ENCODE results near the gene DYNLT1. TPM values are rescaled to one million over a fixed set of nuclear protein-coding genes. Genes with fewer than 3 reads are reported as not detected.
A peak's percentile ranks its signal among the peaks of the same experiment; 100 is the strongest.
"Not testable (repeated sequence)": the region's sequence is repeated elsewhere in the genome, so short reads cannot be mapped to it uniquely, and the experiment has no call there.

Gene DYNLT1
- 35.0 TPM for total RNA-seq

- peak; percentile 81 to 87 (median 82) for DNase-seq (ENCODE audit: low read depth in 2 of 3, low spot score in 2 of 3)
These were observed at the start of gene DYNLT1 for GRCh38 chr6:158644231-158645063. TSS of gene DYNLT1 (minus strand) at chr6:158644743. CDS start at chr6:158644708, 35 bp downstream.

GRCh38 chr6:158688860-158689259 lies 44.3 kb upstream of the DYNLT1 start:
- no peak for DNase-seq (ENCODE audit: low read depth in 2 of 3, low spot score in 2 of 3)

- DNase-seq (ENCODE audit: low read depth in 2 of 3, low spot score in 2 of 3), result no peak
These were observed 43.0 kb upstream of the DYNLT1 start for GRCh38 chr6:158687506-158687905.

GRCh38 chr6:158686791-158687381 lies 42.3 kb upstream of the DYNLT1 start:
- DNase-seq (ENCODE audit: low read depth in 2 of 3, low spot score in 2 of 3), result peak; percentile 48 to 95 (median 89)

- DNase-seq (ENCODE audit: low read depth in 2 of 3, low spot score in 2 of 3), result no peak
These were observed 41.8 kb upstream of the DYNLT1 start for GRCh38 chr6:158686311-158686710.

GRCh38 chr6:158684745-158685324 lies 40.3 kb upstream of the DYNLT1 start:
- no peak for DNase-seq (ENCODE audit: low read depth in 2 of 3, low spot score in 2 of 3)

GRCh38 chr6:158684311-158684710 lies 39.8 kb upstream of the DYNLT1 start:
- no peak for DNase-seq (ENCODE audit: low read depth in 2 of 3, low spot score in 2 of 3)

- no peak for DNase-seq (ENCODE audit: low read depth in 2 of 3, low spot score in 2 of 3)
These were observed 35.9 kb upstream of the DYNLT1 start for GRCh38 chr6:158680481-158680880.

- DNase-seq (ENCODE audit: low read depth in 2 of 3, low spot score in 2 of 3), result no peak
These were observed 35.5 kb upstream of the DYNLT1 start for GRCh38 chr6:158680015-158680414.

GRCh38 chr6:158677906-158678578 lies 33.5 kb upstream of the DYNLT1 start:
- DNase-seq (ENCODE audit: low read depth in 2 of 3, low spot score in 2 of 3), result no peak

- not testable (repeated sequence) for DNase-seq (ENCODE audit: low read depth in 2 of 3, low spot score in 2 of 3)
These were observed 32.6 kb upstream of the DYNLT1 start for GRCh38 chr6:158677094-158677493.

- no peak for DNase-seq (ENCODE audit: low read depth in 2 of 3, low spot score in 2 of 3)
These were observed 30.0 kb upstream of the DYNLT1 start for GRCh38 chr6:158674342-158675131.

GRCh38 chr6:158672726-158673125 lies 28.2 kb upstream of the DYNLT1 start:
- DNase-seq (ENCODE audit: low read depth in 2 of 3, low spot score in 2 of 3), result no peak

- DNase-seq (ENCODE audit: low read depth in 2 of 3, low spot score in 2 of 3), result not testable (repeated sequence)
These were observed 27.6 kb upstream of the DYNLT1 start for GRCh38 chr6:158672119-158672518.

- DNase-seq (ENCODE audit: low read depth in 2 of 3, low spot score in 2 of 3), result no peak
These were observed 24.8 kb upstream of the DYNLT1 start for GRCh38 chr6:158669145-158670035.

- DNase-seq (ENCODE audit: low read depth in 2 of 3, low spot score in 2 of 3), result no peak
These were observed 24.2 kb upstream of the DYNLT1 start for GRCh38 chr6:158668707-158669103.

GRCh38 chr6:158667360-158667981 lies 22.9 kb upstream of the DYNLT1 start:
- no peak for DNase-seq (ENCODE audit: low read depth in 2 of 3, low spot score in 2 of 3)

GRCh38 chr6:158666628-158667359 lies 22.3 kb upstream of the DYNLT1 start:
- peak in 2 of 3 donors; percentile 53 to 76 for DNase-seq (ENCODE audit: low read depth in 2 of 3, low spot score in 2 of 3)
